IPS-18c (cell line): Measurements from ENCODE around the gene SERPINA4.

Source experiments
- H3K4me3 ChIP-seq: 2 replicates; pipeline ENCODE4 v1.7.0; 2013; ENCODE audit warnings: low read depth, mild to moderate bottlenecking, low read length, moderate library complexity; ENCODE audit not compliant: insufficient read depth
- H3K9me3 ChIP-seq: one replicate; pipeline ENCODE4 v1.6.1; 2013; ENCODE audit warnings: mild to moderate bottlenecking, low read length, moderate library complexity; ENCODE audit not compliant: control insufficient read depth, insufficient read depth

Gene SERPINA4

GRCh38 chr14:94558842-94559241, 2.4 kb upstream of the SERPINA4 start:
- peaks cover 2% of the 10 kb centered on the region for H3K9me3 ChIP-seq
- H3K4me3 ChIP-seq, result no peak overlapping the region

GRCh38 chr14:94559638-94560290, 1.5 kb upstream of the SERPINA4 start:
- Histone ChIP-seq H3K9me3 (peaks cover 2% of the 10 kb centered on the region), H3K4me3 (no peak overlapping the region)

- peaks cover 2% of the 10 kb centered on the region for H3K9me3 ChIP-seq
- no peak overlapping the region for H3K4me3 ChIP-seq
These were observed 964 bp upstream of the SERPINA4 start for GRCh38 chr14:94560291-94560665.

- H3K4me3 ChIP-seq, result no peak overlapping the region
- H3K9me3 ChIP-seq, result no peaks in the 10 kb centered on the region
These were observed 391 bp downstream of the SERPINA4 start for GRCh38 chr14:94561656-94562010.

GRCh38 chr14:94562022-94562421, 780 bp downstream of the SERPINA4 start:
- Histone ChIP-seq H3K4me3 (no peak overlapping the region), H3K9me3 (no peaks in the 10 kb centered on the region)

GRCh38 chr14:94562941-94563883, 2.0 kb downstream of the SERPINA4 start:
- H3K4me3 ChIP-seq, result no peak overlapping the region
- H3K9me3 ChIP-seq, result no peaks in the 10 kb centered on the region

- H3K9me3 ChIP-seq, result no peaks in the 10 kb centered on the region
- H3K4me3 ChIP-seq, result no peak overlapping the region
These were observed 3.1 kb downstream of the SERPINA4 start for GRCh38 chr14:94564381-94564780.

GRCh38 chr14:94568186-94568585, 6.9 kb downstream of the SERPINA4 start:
- Histone ChIP-seq H3K4me3 (no peak overlapping the region), H3K9me3 (no peaks in the 10 kb centered on the region)

- Histone ChIP-seq H3K4me3 (no peak overlapping the region), H3K9me3 (no peaks in the 10 kb centered on the region)
These were observed 8.2 kb downstream of the SERPINA4 start for GRCh38 chr14:94569381-94570001.

- Histone ChIP-seq H3K9me3 (peaks cover under 1% of the 10 kb centered on the region), H3K4me3 (no peak overlapping the region)
These were observed 8.8 kb downstream of the SERPINA4 start for GRCh38 chr14:94570002-94570400.

- Histone ChIP-seq H3K4me3 (no peak overlapping the region), H3K9me3 (peaks cover 2% of the 10 kb centered on the region)
These were observed 9.2 kb downstream of the SERPINA4 start for GRCh38 chr14:94570440-94570839.

- Histone ChIP-seq H3K4me3 (no peak overlapping the region), H3K9me3 (peaks cover 2% of the 10 kb centered on the region)
These were observed 10.2 kb downstream of the SERPINA4 start for GRCh38 chr14:94571395-94571794.

- no peak overlapping the region for H3K4me3 ChIP-seq
- peaks cover 2% of the 10 kb centered on the region for H3K9me3 ChIP-seq
These were observed 10.7 kb downstream of the SERPINA4 start for GRCh38 chr14:94571950-94572349.

GRCh38 chr14:94572637-94573303, 11.5 kb downstream of the SERPINA4 start:
- Histone ChIP-seq H3K4me3 (no peak overlapping the region), H3K9me3 (peaks cover 2% of the 10 kb centered on the region)

GRCh38 chr14:94573475-94574277, 12.4 kb downstream of the SERPINA4 start:
- H3K9me3 ChIP-seq, result peaks cover 2% of the 10 kb centered on the region
- no peak overlapping the region for H3K4me3 ChIP-seq

GRCh38 chr14:94574336-94574735, 13.1 kb downstream of the SERPINA4 start:
- Histone ChIP-seq H3K4me3 (no peak overlapping the region), H3K9me3 (peaks cover 3% of the 10 kb centered on the region)
